Endothelial cell (in vitro differentiated cells): ENCODE results near the gene PDPK1. TPM values are rescaled to one million over a fixed set of nuclear protein-coding genes. Genes with fewer than 3 reads are reported as not detected.

ENCODE experiments used
- DNase-seq: peaks from one replicate; pipeline ENCODE4 v3.0.0; 2021; ENCODE audit warnings: low spot score
- H3K27ac Mint-ChIP-seq: one replicate; pipeline ENCODE4 v1.8.0; 2021; ENCODE audit warnings: mixed read lengths, inconsistent platforms; ENCODE audit not compliant: unreplicated experiment
- H3K27me3 Mint-ChIP-seq: one replicate; pipeline ENCODE4 v1.8.0; 2021; ENCODE audit warnings: mild to moderate bottlenecking, moderate library complexity, mixed read lengths, inconsistent platforms; ENCODE audit not compliant: unreplicated experiment
- H3K36me3 Mint-ChIP-seq: one replicate; pipeline ENCODE4 v1.8.0; 2021; ENCODE audit warnings: mild to moderate bottlenecking, low read depth, mixed read lengths, inconsistent platforms; ENCODE audit not compliant: unreplicated experiment
- H3K4me1 Mint-ChIP-seq: one replicate; pipeline ENCODE4 v1.8.0; 2021; ENCODE audit warnings: mild to moderate bottlenecking, mixed read lengths, inconsistent platforms; ENCODE audit not compliant: unreplicated experiment
- H3K4me3 Mint-ChIP-seq: one replicate; pipeline ENCODE4 v1.8.0; 2021; ENCODE audit warnings: mild to moderate bottlenecking, mixed read lengths, inconsistent platforms; ENCODE audit not compliant: unreplicated experiment
- H3K9me3 Mint-ChIP-seq: one replicate; pipeline ENCODE4 v1.8.0; 2021; ENCODE audit warnings: mixed read lengths, inconsistent platforms; ENCODE audit not compliant: unreplicated experiment
- long read RNA-seq: library from polyadenylated mRNA; unstranded; transcript quantifications from one replicate; pipeline ENCODE4 v2.0.0, GENCODE V29; 2020; ENCODE audit not compliant: unreplicated experiment
- total RNA-seq: library from RNA; stranded (reverse); fragmentation: NEBNext Ultra II Directional; extraction: Animal tissue kit (Norgen Biotek cat#: 25700); gene quantifications from one replicate; pipeline ENCODE4 v1.2.1, GENCODE V29; 2021; ENCODE audit not compliant: unreplicated experiment
- TF ChIP-seq, protein P1 (sequence below): fragments of 200-600 bp; sonication (generic); IDR thresholded peaks from one replicate; pipeline ENCODE4 v1.5.0; 2021; ENCODE audit warnings: antibody characterized with exemption; ENCODE audit not compliant: unreplicated experiment

Gene PDPK1
- 33.6 TPM for total RNA-seq
- long read RNA-seq, full-length matches to known transcripts, result 16 of 23 reads
- long read RNA-seq, partial matches to known transcripts, result 3 of 23 reads
- long read RNA-seq, other reads (novel, unspliced or antisense), result 4 of 23 reads

DNA sequence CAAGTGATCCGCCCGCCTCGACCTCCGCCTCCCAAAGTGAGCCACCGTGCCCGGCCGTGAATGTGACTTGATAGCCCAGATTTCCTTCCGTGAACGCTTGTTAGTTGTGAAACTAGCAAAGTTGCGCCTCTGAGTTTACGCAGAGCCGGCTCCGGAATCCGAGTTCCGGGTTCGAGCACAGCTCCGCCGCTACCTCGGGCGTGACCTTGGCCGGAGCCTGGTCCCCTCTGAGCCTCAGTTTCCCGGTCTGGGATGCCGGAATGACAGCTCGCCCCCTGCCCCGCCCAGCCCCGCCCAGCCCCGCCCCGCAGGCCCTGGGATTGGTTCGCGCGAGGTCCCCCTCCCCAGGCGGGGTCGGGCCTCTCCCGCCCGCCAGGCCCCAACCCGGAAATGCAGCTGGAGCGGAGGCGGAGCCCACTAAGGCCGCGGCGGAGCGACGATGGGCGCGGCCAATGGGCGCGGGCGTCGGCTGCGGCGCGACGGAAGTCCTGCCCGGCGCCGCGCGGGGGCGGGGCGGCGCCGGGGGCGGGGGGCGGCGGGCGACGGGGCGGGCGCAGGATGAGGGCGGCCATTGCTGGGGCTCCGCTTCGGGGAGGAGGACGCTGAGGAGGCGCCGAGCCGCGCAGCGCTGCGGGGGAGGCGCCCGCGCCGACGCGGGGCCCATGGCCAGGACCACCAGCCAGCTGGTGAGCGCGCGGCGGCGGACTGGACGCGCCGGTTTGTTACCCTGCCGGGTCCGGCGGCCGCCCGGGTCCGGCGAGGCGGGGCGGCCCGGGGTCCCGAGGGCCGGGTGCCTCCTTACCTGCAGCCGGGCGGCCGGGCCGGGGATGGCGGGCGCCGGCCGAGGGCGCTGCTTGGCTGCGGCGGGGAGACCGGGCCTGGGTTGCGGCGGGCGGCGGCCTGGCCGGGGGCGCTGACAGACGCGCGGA lies at the start of gene PDPK1:
Gene PDPK1 (plus strand): TSS at position 571 of the 929 bp plus-strand sequence. CDS start 92 bp downstream, at position 663.
- peaks cover 17% of the 10 kb centered on the region for H3K4me1 Mint-ChIP-seq
- peak; percentile 95 for DNase-seq

DNA sequence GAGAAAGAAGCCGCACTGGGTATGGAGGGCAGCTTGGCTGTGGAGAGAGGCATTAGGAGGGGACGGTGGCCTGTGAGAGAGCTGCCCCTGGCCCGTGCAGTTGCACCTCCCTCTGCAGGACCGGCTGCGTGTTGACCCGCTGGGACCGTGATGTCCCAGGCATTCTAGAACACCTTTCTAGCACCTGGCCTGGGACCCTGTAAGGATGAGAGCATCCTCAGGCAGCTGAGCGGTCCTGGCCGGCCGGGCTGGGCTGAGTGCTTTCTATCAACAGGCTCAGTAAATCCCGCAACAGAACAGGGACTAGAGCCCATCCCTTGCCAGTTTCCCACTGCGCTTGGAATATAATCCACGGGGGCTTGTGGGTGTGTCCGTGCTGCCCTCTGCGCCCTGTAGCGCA lies 48.2 kb upstream of the PDPK1 start:
- DNase-seq, result no peak
- Mint-ChIP-seq H3K27me3 (peaks cover 4% of the 10 kb centered on the region), H3K27ac (no peak overlapping the region), H3K9me3 (no peaks in the 10 kb centered on the region), H3K4me3 (no peak overlapping the region), H3K36me3 (no peaks in the 10 kb centered on the region), H3K4me1 (peaks cover 10% of the 10 kb centered on the region)
- TF ChIP-seq, protein P1, sequence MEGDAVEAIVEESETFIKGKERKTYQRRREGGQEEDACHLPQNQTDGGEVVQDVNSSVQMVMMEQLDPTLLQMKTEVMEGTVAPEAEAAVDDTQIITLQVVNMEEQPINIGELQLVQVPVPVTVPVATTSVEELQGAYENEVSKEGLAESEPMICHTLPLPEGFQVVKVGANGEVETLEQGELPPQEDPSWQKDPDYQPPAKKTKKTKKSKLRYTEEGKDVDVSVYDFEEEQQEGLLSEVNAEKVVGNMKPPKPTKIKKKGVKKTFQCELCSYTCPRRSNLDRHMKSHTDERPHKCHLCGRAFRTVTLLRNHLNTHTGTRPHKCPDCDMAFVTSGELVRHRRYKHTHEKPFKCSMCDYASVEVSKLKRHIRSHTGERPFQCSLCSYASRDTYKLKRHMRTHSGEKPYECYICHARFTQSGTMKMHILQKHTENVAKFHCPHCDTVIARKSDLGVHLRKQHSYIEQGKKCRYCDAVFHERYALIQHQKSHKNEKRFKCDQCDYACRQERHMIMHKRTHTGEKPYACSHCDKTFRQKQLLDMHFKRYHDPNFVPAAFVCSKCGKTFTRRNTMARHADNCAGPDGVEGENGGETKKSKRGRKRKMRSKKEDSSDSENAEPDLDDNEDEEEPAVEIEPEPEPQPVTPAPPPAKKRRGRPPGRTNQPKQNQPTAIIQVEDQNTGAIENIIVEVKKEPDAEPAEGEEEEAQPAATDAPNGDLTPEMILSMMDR, result no peak

More for the DNA sequence above, at the start of gene PDPK1:
- H3K4me3 Mint-ChIP-seq, result peak within 1 kb of the TSS; percentile 93
- peak within 1 kb of the TSS; percentile 64 for H3K27ac Mint-ChIP-seq
- peaks cover 4% of the 10 kb centered on the region for H3K36me3 Mint-ChIP-seq
- H3K27me3 Mint-ChIP-seq, result peaks cover 21% of the 10 kb centered on the region
- TF ChIP-seq, protein P1, result no peak
- H3K9me3 Mint-ChIP-seq, result no peaks in the 10 kb centered on the region

DNA sequence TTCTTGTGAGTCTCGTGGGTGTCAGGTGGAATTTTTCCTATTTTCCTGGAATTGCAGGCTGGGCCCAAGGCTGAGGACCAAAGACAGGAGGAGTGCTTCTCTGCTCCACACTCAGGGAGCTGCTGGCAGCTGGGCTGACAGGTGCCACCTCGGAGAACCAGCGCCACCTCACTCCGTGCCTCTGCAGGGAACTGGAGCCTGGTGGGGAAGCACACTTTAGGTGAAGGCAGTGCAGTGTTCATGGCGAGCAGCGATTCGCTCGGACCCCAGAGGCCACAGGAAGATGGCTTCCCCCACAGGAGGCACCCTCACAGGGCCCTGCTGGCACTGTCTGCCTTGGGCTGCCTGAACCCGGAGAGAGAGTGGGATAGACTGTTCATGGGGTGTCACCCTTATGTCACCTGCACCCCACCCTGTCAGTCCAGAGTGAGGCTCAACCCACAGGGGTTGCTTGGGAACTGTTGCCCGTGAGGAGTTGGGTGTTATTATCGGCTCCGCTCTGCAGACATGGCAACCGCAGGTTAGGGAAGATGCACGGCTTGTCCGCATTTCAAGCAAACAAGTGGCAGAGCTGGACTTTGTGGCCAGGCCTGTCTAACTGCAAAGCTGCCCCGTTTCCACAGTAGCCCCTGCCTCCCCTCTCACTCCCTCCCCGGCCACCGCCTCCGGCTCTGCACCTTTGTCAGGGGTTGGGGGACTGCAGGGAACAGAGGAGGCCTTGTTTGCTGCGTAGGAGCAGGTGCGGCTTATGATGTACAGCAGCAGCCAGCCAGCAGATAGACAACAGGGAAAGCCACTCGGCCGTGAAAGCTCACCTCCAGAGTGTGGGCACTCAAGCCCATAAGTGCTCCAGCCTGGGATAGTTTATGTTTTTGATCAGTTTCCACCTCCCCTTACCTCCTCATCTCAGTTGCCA lies 47.4 kb upstream of the PDPK1 start:
- TF ChIP-seq, protein P1, result no peak
- no peak overlapping the region for H3K4me3 Mint-ChIP-seq
- peaks cover 2% of the 10 kb centered on the region for H3K27me3 Mint-ChIP-seq
- no peaks in the 10 kb centered on the region for H3K36me3 Mint-ChIP-seq
- DNase-seq, result no peak
- peaks cover 10% of the 10 kb centered on the region for H3K4me1 Mint-ChIP-seq
- no peak overlapping the region for H3K27ac Mint-ChIP-seq
- H3K9me3 Mint-ChIP-seq, result no peaks in the 10 kb centered on the region

DNA sequence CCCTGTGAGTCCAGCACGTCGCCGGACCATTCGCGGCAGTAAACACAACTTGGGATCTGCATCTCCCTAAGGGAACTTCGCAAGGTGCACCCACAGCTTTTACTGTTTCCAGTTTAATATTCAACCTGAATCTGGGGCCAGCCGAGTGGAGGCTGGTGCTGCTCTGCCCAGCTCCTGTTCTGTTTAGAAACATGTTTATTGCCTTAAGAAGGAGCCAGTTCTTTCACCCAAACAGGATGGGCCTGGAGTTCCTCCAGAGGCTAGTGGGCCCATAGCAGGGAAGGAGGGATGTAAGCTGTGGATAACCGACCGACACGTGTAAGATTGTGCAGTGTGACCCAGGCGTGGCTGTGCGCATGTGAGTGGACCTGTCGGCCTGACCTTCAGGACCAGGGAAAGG lies 45.5 kb upstream of the PDPK1 start:
- Mint-ChIP-seq H3K4me3 (no peak overlapping the region), H3K27ac (no peak overlapping the region), H3K27me3 (peaks cover 2% of the 10 kb centered on the region), H3K4me1 (peaks cover 3% of the 10 kb centered on the region), H3K9me3 (no peaks in the 10 kb centered on the region), H3K36me3 (peaks cover under 1% of the 10 kb centered on the region)
- TF ChIP-seq, protein P1, result no peak
- DNase-seq, result no peak
